Fibroblast of the aortic adventitia (primary cell): ENCODE data around the gene SEC14L1. TPM values are rescaled to one million over a fixed set of nuclear protein-coding genes. Genes with fewer than 3 reads are reported as not detected.

ENCODE experiments used
- DNase-seq: peaks from one replicate; pipeline ENCODE4 v3.0.0-alpha.2; 2010; ENCODE audit warnings: low read depth
- H3K4me3 ChIP-seq: 2 replicates; pipeline ENCODE4 v1.5.1; 2011; ENCODE audit warnings: low read depth, mild to moderate bottlenecking, control low read depth, low read length, moderate library complexity
- total RNA-seq: library from RNA; depleted of rRNA; stranded (reverse); fragments of >200 nt; gene quantifications from 2 replicates; pipeline ENCODE4 v1.2.3, GENCODE V29; 2012; ENCODE audit warnings: low replicate concordance
- TF ChIP-seq, protein P1 (sequence below): IDR thresholded peaks from 2 replicates; pipeline ENCODE4 v1.5.1; 2011; ENCODE audit warnings: mild to moderate bottlenecking, low read length, control low read depth, inconsistent platforms; ENCODE audit not compliant: insufficient read depth

SEC14L1 gene
- total RNA-seq, 1 donor = 34.3 TPM

GRCh38 chr17:77126519-77126918 is 14.2 kb upstream of the SEC14L1 start:
- DNase-seq = no peak
- TF ChIP-seq, protein P1, sequence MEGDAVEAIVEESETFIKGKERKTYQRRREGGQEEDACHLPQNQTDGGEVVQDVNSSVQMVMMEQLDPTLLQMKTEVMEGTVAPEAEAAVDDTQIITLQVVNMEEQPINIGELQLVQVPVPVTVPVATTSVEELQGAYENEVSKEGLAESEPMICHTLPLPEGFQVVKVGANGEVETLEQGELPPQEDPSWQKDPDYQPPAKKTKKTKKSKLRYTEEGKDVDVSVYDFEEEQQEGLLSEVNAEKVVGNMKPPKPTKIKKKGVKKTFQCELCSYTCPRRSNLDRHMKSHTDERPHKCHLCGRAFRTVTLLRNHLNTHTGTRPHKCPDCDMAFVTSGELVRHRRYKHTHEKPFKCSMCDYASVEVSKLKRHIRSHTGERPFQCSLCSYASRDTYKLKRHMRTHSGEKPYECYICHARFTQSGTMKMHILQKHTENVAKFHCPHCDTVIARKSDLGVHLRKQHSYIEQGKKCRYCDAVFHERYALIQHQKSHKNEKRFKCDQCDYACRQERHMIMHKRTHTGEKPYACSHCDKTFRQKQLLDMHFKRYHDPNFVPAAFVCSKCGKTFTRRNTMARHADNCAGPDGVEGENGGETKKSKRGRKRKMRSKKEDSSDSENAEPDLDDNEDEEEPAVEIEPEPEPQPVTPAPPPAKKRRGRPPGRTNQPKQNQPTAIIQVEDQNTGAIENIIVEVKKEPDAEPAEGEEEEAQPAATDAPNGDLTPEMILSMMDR = no peak
- H3K4me3 ChIP-seq = no peak overlapping the region

DNA sequence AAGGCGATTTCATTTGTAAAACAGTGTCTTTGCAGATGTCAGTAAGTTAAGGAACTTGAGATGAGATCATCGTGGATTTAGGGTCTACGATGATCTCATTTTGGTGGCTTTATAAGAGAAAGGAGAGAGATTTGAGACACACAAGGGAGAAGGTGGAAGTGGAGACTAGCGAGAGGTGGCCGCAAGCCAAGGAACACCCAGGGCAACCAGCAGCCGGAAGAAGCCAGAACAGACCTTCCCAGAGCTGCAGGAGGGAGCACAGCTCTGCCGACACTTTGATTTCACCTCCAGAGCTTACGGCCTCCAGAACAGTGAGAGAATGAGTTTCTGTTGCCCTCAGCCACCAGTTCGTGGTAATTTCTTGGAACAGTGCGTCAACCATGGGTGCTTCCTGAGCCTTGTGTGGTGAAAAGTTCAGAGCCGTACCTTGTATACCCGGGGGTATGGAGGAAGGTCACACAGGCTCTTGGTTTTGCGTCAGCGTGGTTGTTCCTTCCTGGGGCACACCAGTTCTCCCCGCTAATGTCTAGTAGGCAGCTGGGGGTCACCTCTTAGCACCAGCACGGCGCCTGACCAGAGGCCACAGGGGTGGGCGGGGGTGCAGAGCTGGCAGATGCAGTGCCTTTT is 12.9 kb upstream of the SEC14L1 start:
- no peak overlapping the region for H3K4me3 ChIP-seq
- no peak for DNase-seq
- TF ChIP-seq, protein P1 = no peak

DNA sequence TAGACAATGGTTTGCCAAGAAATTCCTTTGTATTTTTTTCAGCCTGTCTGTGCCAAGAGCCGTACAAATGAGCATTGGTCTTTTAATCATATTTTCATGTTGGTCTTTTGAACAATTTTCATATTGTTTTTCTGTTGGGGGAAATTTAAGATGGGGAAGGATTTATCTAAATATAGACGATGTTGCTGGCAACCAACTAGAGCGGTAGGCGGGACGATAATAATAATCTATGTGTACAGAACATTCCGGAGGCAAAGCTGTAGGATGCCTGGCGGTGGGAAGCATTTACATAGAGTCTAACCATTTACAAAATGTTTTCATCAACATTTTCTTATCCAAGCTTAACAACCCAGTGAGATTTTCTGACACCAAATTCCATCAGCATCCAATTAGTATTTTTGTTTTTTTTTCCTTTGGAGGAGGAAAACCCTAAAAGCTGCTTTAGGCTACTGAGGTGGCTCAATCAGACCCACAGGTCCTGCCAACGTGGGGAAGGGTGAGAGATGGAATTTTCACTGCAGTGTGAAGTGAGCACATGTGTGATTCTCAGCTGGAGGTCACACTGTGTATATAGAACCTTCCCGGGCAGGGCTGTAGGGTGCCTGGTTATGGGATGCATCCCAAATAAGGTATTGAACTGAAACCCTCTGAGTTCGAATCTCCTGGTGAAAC is 11.7 kb upstream of the SEC14L1 start:
- TF ChIP-seq, protein P1 = no peak
- DNase-seq = no peak
- H3K4me3 ChIP-seq = no peak overlapping the region

- no peak overlapping the region for H3K4me3 ChIP-seq
- TF ChIP-seq, protein P1 = no peak
- peak; percentile 52 for DNase-seq
These were observed 11.0 kb upstream of the SEC14L1 start for GRCh38 chr17:77129568-77130301.

GRCh38 chr17:77130525-77130924 is 10.2 kb upstream of the SEC14L1 start:
- TF ChIP-seq, protein P1 = no peak
- no peak overlapping the region for H3K4me3 ChIP-seq
- DNase-seq = no peak

- peak; percentile 72 for DNase-seq
- H3K4me3 ChIP-seq = no peak overlapping the region
These were observed 8.9 kb upstream of the SEC14L1 start for GRCh38 chr17:77131904-77132303.

More at GRCh38 chr17:77131904-77132303, 8.9 kb upstream of the SEC14L1 start:
- TF ChIP-seq, protein P1 = no peak
